ENCODE results near the gene KCNMA1. TPM values are rescaled to one million over a fixed set of nuclear protein-coding genes. Genes with fewer than 3 reads are reported as not detected.

Gene KCNMA1
- total and polyA plus RNA-seq, 7 donors = 15.3 to 427 (median 256) TPM

- no peaks in the 10 kb centered on the region for H3K27me3 ChIP-seq
- peak overlapping the region in 2 of 4 donors; percentile 48 to 55 for H3K27ac ChIP-seq
- H3K4me1 ChIP-seq = peaks cover 0 to 74% (median 60%) of the 10 kb centered on the region in 4 donors
- no peak for DNase-seq
- no peaks in the 10 kb centered on the region for H3K9me3 ChIP-seq
- no peaks in the 10 kb centered on the region for H3K36me3 ChIP-seq
- WGBS, 2 donors = 45 to 54% methylated on average over 4 of the region's 4 CpGs
- no peak overlapping the region for H3K4me3 ChIP-seq
- no peak for TF ChIP-seq POLR2AphosphoS5 (IDR thresholded peaks at IDR 0.05)
- no peak for TF ChIP-seq POLR2A (IDR thresholded peaks at IDR 0.05)
- no peak for TF ChIP-seq CTCF (IDR thresholded peaks at IDR 0.05)
- TF ChIP-seq EP300 (IDR thresholded peaks at IDR 0.05) = no peak
- intact Hi-C loops (cut with DNase I) = no loop called here
These were observed 135.8 kb downstream of the KCNMA1 start for GRCh38 chr10:77501846-77502261.

DNA sequence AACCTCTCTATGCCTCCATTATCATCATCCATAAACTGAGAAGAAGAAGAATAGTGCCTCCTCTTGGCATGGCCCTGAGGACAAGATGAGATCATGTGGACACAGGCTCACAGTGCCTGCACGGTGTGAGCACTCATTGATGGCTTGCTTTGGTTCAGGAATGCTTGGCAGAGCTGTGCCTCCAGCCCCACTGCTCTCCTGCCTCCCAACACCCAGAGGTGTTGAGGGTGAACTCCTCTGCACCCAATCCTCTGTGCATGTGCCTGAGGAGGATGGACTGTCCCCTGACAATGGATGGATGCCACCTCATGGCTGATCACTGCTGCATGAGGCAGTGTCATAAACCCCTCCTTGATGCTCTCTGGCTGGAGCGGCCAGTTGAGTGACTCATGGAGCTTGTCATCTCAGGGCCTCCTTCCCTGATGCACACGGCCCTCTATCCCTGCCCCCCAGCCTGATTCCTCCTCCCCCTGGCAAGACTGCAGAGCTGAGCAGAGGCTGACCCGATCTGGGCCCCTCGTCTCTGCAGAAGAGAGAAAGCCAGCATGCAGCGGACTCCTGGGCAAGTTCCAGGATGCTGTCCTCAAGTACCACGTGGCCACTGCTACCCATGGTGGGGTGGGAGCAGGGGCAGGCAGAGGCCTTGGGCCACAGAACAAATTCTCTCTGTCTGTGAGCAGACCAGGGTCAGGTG lies 136.3 kb downstream of the KCNMA1 start:
- 66 to 73% methylated on average over 7 of the region's 7 CpGs for WGBS, 2 donors
- Histone ChIP-seq H3K27me3 (no peaks in the 10 kb centered on the region), H3K27ac (peak overlapping the region in 2 of 4 donors; percentile 48 to 55), H3K4me3 (no peak overlapping the region), H3K4me1 (peaks cover 0 to 73% (median 55%) of the 10 kb centered on the region in 4 donors), H3K36me3 (no peaks in the 10 kb centered on the region), H3K9me3 (no peaks in the 10 kb centered on the region)
- peak; percentile 70 for DNase-seq
- no peak for TF ChIP-seq POLR2A (IDR thresholded peaks at IDR 0.05)
- no peak for TF ChIP-seq POLR2AphosphoS5 (IDR thresholded peaks at IDR 0.05)
- TF ChIP-seq CTCF (IDR thresholded peaks at IDR 0.05) = no peak
- TF ChIP-seq EP300 (IDR thresholded peaks at IDR 0.05) = no peak
- intact Hi-C loops (cut with DNase I) = no loop called here

- Histone ChIP-seq H3K9me3 (no peaks in the 10 kb centered on the region), H3K27me3 (no peaks in the 10 kb centered on the region), H3K36me3 (no peaks in the 10 kb centered on the region), H3K4me3 (no peak overlapping the region), H3K4me1 (peaks cover 0 to 69% (median 50%) of the 10 kb centered on the region in 4 donors), H3K27ac (peak overlapping the region in 2 of 4 donors; percentile 48 to 55)
- DNase-seq = no peak
- intact Hi-C loops (cut with DNase I) = no loop called here
- TF ChIP-seq EP300 (IDR thresholded peaks at IDR 0.05) (no peak), CTCF (IDR thresholded peaks at IDR 0.05) (no peak)
- 88 to 91% methylated on average over 4 of the region's 4 CpGs for WGBS, 2 donors
These were observed 136.9 kb downstream of the KCNMA1 start for GRCh38 chr10:77500754-77501151.

DNA sequence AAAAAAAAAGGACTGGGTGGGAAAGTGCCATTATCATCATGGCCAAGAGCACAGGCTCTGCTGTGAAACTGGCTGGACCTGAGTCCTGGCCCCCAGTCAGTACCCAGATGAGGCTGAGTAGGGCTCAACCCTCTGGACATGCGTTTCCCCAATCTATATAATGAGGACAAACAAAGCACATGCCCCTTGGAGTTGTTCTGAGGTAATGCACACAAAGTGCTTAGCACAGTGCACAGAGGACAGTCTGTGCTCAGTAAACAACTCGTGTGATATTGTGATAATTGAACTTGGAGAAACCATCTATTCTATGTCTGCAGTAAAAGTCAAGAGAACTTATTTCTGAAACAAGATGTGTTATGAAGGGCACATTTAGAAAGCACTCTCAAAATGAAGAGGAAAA lies 138.8 kb downstream of the KCNMA1 start:
- peak overlapping the region in 3 of 4 donors; percentile 53 to 70 (median 56) for H3K27ac ChIP-seq
- 17 to 53% methylated on average over 2 of the region's 2 CpGs for WGBS, 2 donors
- intact Hi-C loops (cut with DNase I) = no loop called here
- no peaks in the 10 kb centered on the region for H3K36me3 ChIP-seq
- TF ChIP-seq POLR2A (IDR thresholded peaks at IDR 0.05) (no peak), CTCF (IDR thresholded peaks at IDR 0.05) (no peak)
- no peak overlapping the region for H3K4me3 ChIP-seq
- no peaks in the 10 kb centered on the region for H3K27me3 ChIP-seq
- H3K4me1 ChIP-seq = peaks cover 0 to 73% (median 46%) of the 10 kb centered on the region in 4 donors
- no peak for DNase-seq
- H3K9me3 ChIP-seq = no peaks in the 10 kb centered on the region

GRCh38 chr10:77498210-77498609 lies 139.4 kb downstream of the KCNMA1 start:
- Histone ChIP-seq H3K9me3 (no peaks in the 10 kb centered on the region), H3K4me3 (no peak overlapping the region), H3K27me3 (no peaks in the 10 kb centered on the region), H3K4me1 (peaks cover 0 to 75% (median 46%) of the 10 kb centered on the region in 4 donors), H3K36me3 (peaks cover 0 to 4% (median 0%) of the 10 kb centered on the region in 4 donors), H3K27ac (peak overlapping the region in 3 of 4 donors; percentile 53 to 70 (median 56))
- intact Hi-C loops (cut with DNase I) = no loop called here
- TF ChIP-seq EP300 (IDR thresholded peaks at IDR 0.05) (no peak), POLR2AphosphoS5 (IDR thresholded peaks at IDR 0.05) (no peak), POLR2A (IDR thresholded peaks at IDR 0.05) (no peak), CTCF (IDR thresholded peaks at IDR 0.05) (no peak)
- 76 to 81% methylated on average over 1 of the region's 1 CpG for WGBS, 2 donors
- DNase-seq = no peak
